Adrenal gland (tissue), 12 donors: ENCODE results near the gene CLEC10A. TPM values are rescaled to one million over a fixed set of nuclear protein-coding genes. Genes with fewer than 3 reads are reported as not detected.
"Not testable (repeated sequence)": the region's sequence is repeated elsewhere in the genome, so short reads cannot be mapped to it uniquely, and the experiment has no call there.

ENCODE experiments used
- DNase-seq, 7 donors: peaks; one replicate each; pipeline ENCODE4 v3.0.0-alpha.2; 2019 to 2020
- H3K27ac ChIP-seq, 5 donors: fragments of 200-600 bp; sonication (generic) in 4 of 5; 1 replicate in 3 of 5; 2 replicates in 2 of 5; pipeline versions ENCODE4 v1.5.1 to v1.8.0; 2016 to 2020; ENCODE audit warnings: mild to moderate bottlenecking in 1 of 5
- H3K27me3 ChIP-seq: fragments of 200-600 bp; 2 replicates; pipeline ENCODE4 v1.8.0; 2021
- H3K36me3 ChIP-seq, 2 donors: fragments of 200-600 bp; replicated peaks in 1 of 2; 1 replicate in 1 of 2; 2 replicates in 1 of 2; pipeline versions ENCODE4 v1.5.1 to v1.8.0; 2018 to 2022
- H3K4me1 ChIP-seq, 2 donors: fragments of 200-600 bp; replicated peaks in 1 of 2; 1 replicate in 1 of 2; 2 replicates in 1 of 2; pipeline versions ENCODE4 v1.5.1 to v1.8.0; 2018 to 2021
- H3K4me3 ChIP-seq, 4 donors: fragments of 200-600 bp; sonication (generic) in 3 of 4; one replicate each; pipeline ENCODE4 v1.5.1; 2016 to 2018
- H3K9me3 ChIP-seq, 3 donors: fragments of 200-600 bp; sonication (generic) in 1 of 3; replicated peaks in 1 of 3; 1 replicate in 2 of 3; 2 replicates in 1 of 3; pipeline versions ENCODE4 v1.5.1 to v1.8.0; 2016 to 2021
- CTCF ChIP-seq, 6 experiments: fragments of 450-650 bp in 4 of 6; fragments of 200-600 bp in 2 of 6; sonication (generic) in 1 of 6; IDR thresholded peaks; 1 replicate in 5 of 6; 2 replicates in 1 of 6; pipeline versions ENCODE4 v1.5.1 to v1.8.0; 2016 to 2021; ENCODE audit warnings: antibody characterized with exemption in 6 of 6, mild to moderate bottlenecking in 2 of 6, moderate library complexity in 1 of 6
- POLR2A ChIP-seq, 2 donors: fragments of 450-650 bp; IDR thresholded peaks; one replicate each; pipeline ENCODE4 v1.6.1; 2017; ENCODE audit warnings: antibody characterized with exemption in 2 of 2, mild to moderate bottlenecking in 2 of 2, moderate library complexity in 1 of 2
- WGBS, 4 donors: extraction: QIAGEN DNeasy Blood & Tissue Kit in 2 of 4; methylation state at CpG; one replicate each; pipeline versions ENCODE4 v1.1.5 to v1.1.7; 2013 to 2017; 5-methylcytosine and 5-hydroxymethylcytosine counted together
- intact Hi-C, 2 donors: fragments of 100-400 bp; cut with DNase I; formaldehyde crosslinking; loops; one replicate each; pipeline versions ENCODE4 v1.14.1 to v1.15.0; 2022 to 2023
- polyA plus RNA-seq, 3 donors: library from polyadenylated mRNA; stranded (reverse); fragments of 200-250 nt in 2 of 3; fragments of 350-450 nt in 1 of 3; fragmentation: Illumina TruSeq in 1 of 3; extraction: RNeasy Lipid Tissue Mini Kit (QIAGEN cat#74804) in 1 of 3; gene quantifications; one replicate each; pipeline ENCODE4 v1.2.3, GENCODE V29; 2013 to 2014
- total RNA-seq, 9 donors: library from RNA; depleted of rRNA in 4 of 9; stranded (reverse); fragments of >200 nt in 4 of 9; fragments of 120-200 nt in 1 of 9; fragmentation: NEBNext Ultra II Directional in 1 of 9; extraction: Animal tissue kit (Norgen Biotek cat#: 25700) in 1 of 9; gene quantifications; one replicate each; pipeline versions ENCODE4 v1.1.0 to v1.2.4, GENCODE V29; 2013 to 2023
- donor health status: healthy with polysubstance abuse.
- donor health status: Bipolar disorder and iron deficiency.
- donor health status: DM: yes; HTN: yes; CAD: no.
- donor health status: DM: no; HTN: no; CAD: no.
- donor health status: DM: no; HTN: no; CAD: no.
- donor health status: DM: yes; HTN: yes; CAD: no.

The CLEC10A gene
- total and polyA plus RNA-seq, 12 donors: 0.83 to 14.1 (median 4.7) TPM

GRCh38 chr17:7107012-7107754 is 27.1 kb upstream of the CLEC10A start:
- Histone ChIP-seq H3K27ac (no peak overlapping the region), H3K4me1 (no peaks in the 10 kb centered on the region), H3K36me3 (no peaks in the 10 kb centered on the region), H3K9me3 (no peaks in the 10 kb centered on the region), H3K27me3 (peaks cover 4% of the 10 kb centered on the region), H3K4me3 (no peak overlapping the region)
- TF ChIP-seq CTCF (IDR thresholded peaks at IDR 0.05) (no peak), POLR2A (IDR thresholded peaks at IDR 0.05) (no peak)
- intact Hi-C loops: no loop called here
- DNase-seq: no peak
- 74 to 87% (median 80%) methylated on average over 14 to 20 of the region's 20 CpGs for WGBS, 4 donors

- TF ChIP-seq POLR2A (IDR thresholded peaks at IDR 0.05) (no peak), CTCF (IDR thresholded peaks at IDR 0.05) (no peak)
- WGBS, 4 donors: 66 to 80% (median 71%) methylated on average over 5 to 6 of the region's 6 CpGs
These were observed 22.4 kb upstream of the CLEC10A start for GRCh38 chr17:7102421-7102820.

GRCh38 chr17:7101531-7101930 is 21.5 kb upstream of the CLEC10A start:
- Histone ChIP-seq H3K4me1 (no peaks in the 10 kb centered on the region), H3K9me3 (no peaks in the 10 kb centered on the region), H3K36me3 (no peaks in the 10 kb centered on the region), H3K27ac (no peak overlapping the region), H3K4me3 (no peak overlapping the region), H3K27me3 (peaks cover 4% of the 10 kb centered on the region)
- intact Hi-C loops: no loop called here
- no peak for DNase-seq
- 77 to 91% (median 89%) methylated on average over 14 of the region's 14 CpGs for WGBS, 4 donors
- TF ChIP-seq POLR2A (IDR thresholded peaks at IDR 0.05) (no peak), CTCF (IDR thresholded peaks at IDR 0.05) (no peak)

More at GRCh38 chr17:7102421-7102820, 22.4 kb upstream of the CLEC10A start:
- Histone ChIP-seq H3K36me3 (no peaks in the 10 kb centered on the region), H3K4me1 (no peaks in the 10 kb centered on the region), H3K27ac (no peak overlapping the region), H3K9me3 (no peaks in the 10 kb centered on the region), H3K4me3 (no peak overlapping the region), H3K27me3 (peaks cover 4% of the 10 kb centered on the region)
- intact Hi-C loops: no loop called here
- no peak for DNase-seq

GRCh38 chr17:7100641-7101379 is 20.8 kb upstream of the CLEC10A start:
- intact Hi-C loops, H3K9me3 ChIP-seq, H3K27ac ChIP-seq, DNase-seq, H3K4me3 ChIP-seq, H3K27me3 ChIP-seq, H3K36me3 ChIP-seq, H3K4me1 ChIP-seq: not testable (repeated sequence)
- WGBS, 4 donors: 91 to 93% (median 91%) methylated on average over 19 to 47 of the region's 50 CpGs
